Measurements from ENCODE around the gene ADD3.

- no peak for TF ChIP-seq CTCF (IDR thresholded peaks at IDR 0.05)
- TF ChIP-seq, protein P1, sequence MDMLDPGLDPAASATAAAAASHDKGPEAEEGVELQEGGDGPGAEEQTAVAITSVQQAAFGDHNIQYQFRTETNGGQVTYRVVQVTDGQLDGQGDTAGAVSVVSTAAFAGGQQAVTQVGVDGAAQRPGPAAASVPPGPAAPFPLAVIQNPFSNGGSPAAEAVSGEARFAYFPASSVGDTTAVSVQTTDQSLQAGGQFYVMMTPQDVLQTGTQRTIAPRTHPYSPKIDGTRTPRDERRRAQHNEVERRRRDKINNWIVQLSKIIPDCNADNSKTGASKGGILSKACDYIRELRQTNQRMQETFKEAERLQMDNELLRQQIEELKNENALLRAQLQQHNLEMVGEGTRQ (CRISPR knock-in tag; IDR thresholded peaks at IDR 0.05) = no peak
These were observed 150.5 kb downstream of the ADD3 start for GRCh38 chr10:110158051-110159005.

Measured in WTC11 (cell line).